Stimulated activated naive CD8-positive, alpha-beta T cell treated with anti-CD3 and anti-CD28 coated beads, Interleukin-15, Interleukin-2, amounts not matched to agents 100 ng/mL and 50 ng/mL, for 24 hours (primary cell): ENCODE results near the gene ANKRD28.
A peak's percentile ranks its signal among the peaks of the same experiment; 100 is the strongest.

Experiments
- H3K27ac Mint-ChIP-seq: one replicate; pipeline ENCODE4 v1.8.0; 2021; ENCODE audit warnings: mild to moderate bottlenecking, mixed read lengths
- H3K27me3 Mint-ChIP-seq: one replicate; pipeline ENCODE4 v1.8.0; 2021; ENCODE audit warnings: mixed read lengths
- H3K36me3 Mint-ChIP-seq: one replicate; pipeline ENCODE4 v1.8.0; 2021; ENCODE audit warnings: low read depth, mixed read lengths
- H3K4me1 Mint-ChIP-seq: one replicate; pipeline ENCODE4 v1.8.0; 2021; ENCODE audit warnings: low read depth, mixed read lengths
- H3K4me3 Mint-ChIP-seq: one replicate; pipeline ENCODE4 v1.8.0; 2021; ENCODE audit warnings: mild to moderate bottlenecking, mixed read lengths
- H3K9me3 Mint-ChIP-seq: one replicate; pipeline ENCODE4 v1.8.0; 2021; ENCODE audit warnings: mixed read lengths

ANKRD28 gene

GRCh38 chr3:15694628-15695027 is 103.2 kb downstream of the ANKRD28 start:
- no peak overlapping the region for H3K4me3 Mint-ChIP-seq

GRCh38 chr3:15693355-15693754 is 104.4 kb downstream of the ANKRD28 start:
- H3K27ac Mint-ChIP-seq: no peak overlapping the region
- H3K4me1 Mint-ChIP-seq: no peaks in the 10 kb centered on the region
- H3K27me3 Mint-ChIP-seq: no peaks in the 10 kb centered on the region
- no peak overlapping the region for H3K4me3 Mint-ChIP-seq
- H3K9me3 Mint-ChIP-seq: no peaks in the 10 kb centered on the region
- peaks cover 66% of the 10 kb centered on the region for H3K36me3 Mint-ChIP-seq

More at GRCh38 chr3:15694628-15695027, 103.2 kb downstream of the ANKRD28 start:
- H3K27me3 Mint-ChIP-seq: no peaks in the 10 kb centered on the region
- peaks cover 74% of the 10 kb centered on the region for H3K36me3 Mint-ChIP-seq
- H3K27ac Mint-ChIP-seq: no peak overlapping the region
- H3K4me1 Mint-ChIP-seq: no peaks in the 10 kb centered on the region
- H3K9me3 Mint-ChIP-seq: no peaks in the 10 kb centered on the region

GRCh38 chr3:15690748-15691147 is 107.0 kb downstream of the ANKRD28 start:
- no peaks in the 10 kb centered on the region for H3K27me3 Mint-ChIP-seq
- H3K27ac Mint-ChIP-seq: no peak overlapping the region
- peaks cover 59% of the 10 kb centered on the region for H3K36me3 Mint-ChIP-seq
- no peaks in the 10 kb centered on the region for H3K9me3 Mint-ChIP-seq
- H3K4me1 Mint-ChIP-seq: no peaks in the 10 kb centered on the region
- H3K4me3 Mint-ChIP-seq: no peak overlapping the region

- Mint-ChIP-seq H3K9me3 (no peaks in the 10 kb centered on the region), H3K4me1 (no peaks in the 10 kb centered on the region), H3K27me3 (no peaks in the 10 kb centered on the region), H3K4me3 (no peak overlapping the region), H3K36me3 (peaks cover 59% of the 10 kb centered on the region), H3K27ac (no peak overlapping the region)
Observed at GRCh38 chr3:15690230-15690629, 107.5 kb downstream of the ANKRD28 start.

DNA sequence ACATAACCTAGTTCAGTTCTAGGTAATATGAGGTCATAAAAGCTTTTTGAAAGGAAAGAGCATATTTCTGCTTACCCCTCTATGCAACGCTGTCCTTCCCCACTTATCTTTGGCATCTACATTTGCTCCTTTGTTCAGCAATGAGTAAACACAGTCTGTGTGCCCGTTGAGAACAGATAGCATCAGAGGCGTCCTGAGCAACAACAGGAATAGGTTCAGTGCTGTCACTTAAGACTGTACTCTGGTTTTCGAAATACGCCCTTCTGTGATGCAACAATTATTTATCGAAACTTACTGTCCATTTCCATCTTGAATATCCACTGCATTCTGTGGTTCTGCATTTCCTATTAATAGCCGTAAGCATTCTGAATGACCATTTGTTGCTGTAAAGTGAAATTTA is 111.9 kb downstream of the ANKRD28 start:
- Mint-ChIP-seq H3K27me3 (no peaks in the 10 kb centered on the region), H3K9me3 (no peaks in the 10 kb centered on the region), H3K4me3 (no peak overlapping the region), H3K4me1 (peaks cover 4% of the 10 kb centered on the region), H3K27ac (no peak overlapping the region), H3K36me3 (peaks cover 51% of the 10 kb centered on the region)

DNA sequence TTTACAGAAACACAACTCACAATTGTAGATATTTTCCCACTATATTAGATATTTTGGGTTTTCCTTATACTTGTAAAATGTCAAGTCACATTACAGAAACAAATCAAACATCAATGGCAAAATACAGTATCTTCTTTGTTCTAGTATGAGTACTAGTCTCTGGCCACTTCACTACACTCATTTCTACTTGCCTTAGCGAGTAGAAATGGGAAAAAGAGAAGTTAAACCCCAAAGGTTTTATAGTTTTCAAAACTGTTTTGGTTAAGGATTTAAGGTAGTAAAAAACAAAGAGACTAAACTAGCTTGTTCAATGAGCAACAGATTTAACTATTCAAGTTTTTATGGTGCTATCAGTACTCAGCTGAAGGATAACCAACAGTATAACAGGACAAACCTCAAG is 114.5 kb downstream of the ANKRD28 start:
- H3K36me3 Mint-ChIP-seq: peaks cover 51% of the 10 kb centered on the region

DNA sequence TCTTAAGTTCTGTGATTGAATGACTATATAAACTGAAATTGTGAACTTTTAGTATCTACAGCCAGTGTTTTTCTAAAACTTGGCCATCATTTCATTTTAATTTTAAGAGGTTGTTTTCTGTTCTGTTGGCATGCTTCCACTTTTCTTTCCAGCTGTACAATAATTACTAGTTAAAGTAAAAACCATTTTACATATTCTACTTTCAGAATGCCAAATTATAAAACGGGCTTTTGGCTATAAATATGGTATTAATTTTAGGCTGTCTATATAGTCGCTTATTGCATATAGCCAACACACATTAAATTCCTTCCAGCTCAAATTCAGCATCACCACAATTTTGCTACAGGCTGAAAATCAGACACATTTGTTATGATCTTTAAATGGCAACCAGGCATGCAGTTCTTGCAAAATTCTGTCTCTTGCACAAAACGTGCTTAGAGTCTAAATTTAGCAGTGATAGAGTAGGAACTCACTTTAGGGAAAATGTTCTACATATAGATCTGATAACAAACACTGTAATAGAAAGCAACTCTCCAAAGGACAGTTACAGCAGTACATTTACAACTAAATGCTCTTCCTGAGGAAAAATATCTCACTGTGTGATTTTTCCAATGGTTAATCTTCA is 115.1 kb downstream of the ANKRD28 start:
- H3K4me1 Mint-ChIP-seq: peaks cover 4% of the 10 kb centered on the region
- no peak overlapping the region for H3K4me3 Mint-ChIP-seq
- H3K36me3 Mint-ChIP-seq: peaks cover 55% of the 10 kb centered on the region
- no peaks in the 10 kb centered on the region for H3K9me3 Mint-ChIP-seq
- H3K27ac Mint-ChIP-seq: peak overlapping the region; percentile 5
- no peaks in the 10 kb centered on the region for H3K27me3 Mint-ChIP-seq

More for the DNA sequence above, 114.5 kb downstream of the ANKRD28 start:
- Mint-ChIP-seq H3K27ac (no peak overlapping the region), H3K4me1 (peaks cover 4% of the 10 kb centered on the region), H3K9me3 (no peaks in the 10 kb centered on the region), H3K27me3 (no peaks in the 10 kb centered on the region), H3K4me3 (no peak overlapping the region)

DNA sequence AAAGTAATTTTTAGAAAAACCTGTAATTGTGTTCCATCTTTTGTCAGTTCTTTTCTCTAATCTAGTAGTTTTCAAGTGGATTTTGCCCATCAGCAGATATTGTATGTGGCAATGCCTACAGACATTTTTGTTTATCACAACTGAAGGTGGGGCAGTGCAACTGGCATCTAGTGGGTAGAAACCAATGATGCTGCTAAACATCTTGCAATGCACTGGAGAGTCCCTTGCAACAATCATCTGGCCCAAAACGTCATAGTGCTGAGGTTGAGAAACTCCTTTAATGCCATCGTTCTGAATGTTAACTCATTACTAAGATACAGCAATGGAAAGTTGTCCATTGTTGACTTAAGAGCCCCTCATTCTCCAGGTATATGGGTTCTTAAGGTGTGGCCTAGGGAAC is 116.1 kb downstream of the ANKRD28 start:
- Mint-ChIP-seq H3K4me1 (peaks cover 4% of the 10 kb centered on the region), H3K27me3 (no peaks in the 10 kb centered on the region), H3K36me3 (peaks cover 64% of the 10 kb centered on the region), H3K9me3 (no peaks in the 10 kb centered on the region), H3K4me3 (no peak overlapping the region), H3K27ac (no peak overlapping the region)

GRCh38 chr3:15679306-15679705 is 118.5 kb downstream of the ANKRD28 start:
- Mint-ChIP-seq H3K4me3 (no peak overlapping the region), H3K27me3 (no peaks in the 10 kb centered on the region), H3K4me1 (peaks cover 4% of the 10 kb centered on the region), H3K9me3 (no peaks in the 10 kb centered on the region), H3K27ac (no peak overlapping the region), H3K36me3 (peaks cover 44% of the 10 kb centered on the region)

DNA sequence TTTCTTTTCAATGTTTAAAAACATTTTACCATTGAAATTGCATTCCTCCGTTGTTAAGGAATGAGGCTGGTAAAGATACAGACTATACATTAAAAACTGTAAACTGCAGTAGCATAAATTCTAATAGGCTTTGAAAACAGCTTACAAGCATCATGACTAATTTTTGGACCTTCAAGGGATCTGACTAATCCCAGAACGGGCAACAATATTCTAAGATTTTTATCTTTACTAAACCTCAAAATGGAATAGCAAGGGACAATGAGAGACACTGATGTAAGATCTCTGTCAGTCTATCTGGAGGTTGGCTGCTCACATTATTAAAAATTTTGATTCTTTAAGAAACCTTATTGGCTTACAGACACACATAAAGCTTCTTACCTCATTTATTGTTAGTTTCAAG is 121.5 kb downstream of the ANKRD28 start:
- Mint-ChIP-seq H3K27me3 (no peaks in the 10 kb centered on the region), H3K36me3 (peaks cover 22% of the 10 kb centered on the region), H3K4me3 (no peak overlapping the region), H3K9me3 (no peaks in the 10 kb centered on the region), H3K27ac (no peak overlapping the region), H3K4me1 (no peaks in the 10 kb centered on the region)

DNA sequence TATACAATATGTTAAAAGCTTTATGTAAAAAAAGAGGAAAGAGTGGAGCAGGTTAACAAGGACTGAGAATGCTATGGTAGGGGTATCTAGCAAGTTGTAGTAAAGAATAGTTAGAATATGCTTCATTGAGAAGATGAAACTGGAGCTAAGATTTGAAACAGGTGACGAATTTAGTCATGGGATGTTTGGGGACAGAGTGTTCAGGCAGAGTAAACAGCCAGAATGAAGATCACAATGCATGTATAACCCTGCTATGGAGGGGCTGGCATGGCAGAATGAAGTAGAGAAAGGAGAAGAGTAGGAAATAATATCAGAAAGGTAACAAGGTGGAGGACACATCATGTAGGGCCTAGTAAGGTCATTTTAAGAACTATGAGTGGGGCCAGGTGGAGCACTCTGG is 124.2 kb downstream of the ANKRD28 start:
- H3K27ac Mint-ChIP-seq: no peak overlapping the region
- peaks cover 38% of the 10 kb centered on the region for H3K36me3 Mint-ChIP-seq
- no peak overlapping the region for H3K4me3 Mint-ChIP-seq
- H3K9me3 Mint-ChIP-seq: no peaks in the 10 kb centered on the region
- no peaks in the 10 kb centered on the region for H3K27me3 Mint-ChIP-seq
- peaks cover 4% of the 10 kb centered on the region for H3K4me1 Mint-ChIP-seq

DNA sequence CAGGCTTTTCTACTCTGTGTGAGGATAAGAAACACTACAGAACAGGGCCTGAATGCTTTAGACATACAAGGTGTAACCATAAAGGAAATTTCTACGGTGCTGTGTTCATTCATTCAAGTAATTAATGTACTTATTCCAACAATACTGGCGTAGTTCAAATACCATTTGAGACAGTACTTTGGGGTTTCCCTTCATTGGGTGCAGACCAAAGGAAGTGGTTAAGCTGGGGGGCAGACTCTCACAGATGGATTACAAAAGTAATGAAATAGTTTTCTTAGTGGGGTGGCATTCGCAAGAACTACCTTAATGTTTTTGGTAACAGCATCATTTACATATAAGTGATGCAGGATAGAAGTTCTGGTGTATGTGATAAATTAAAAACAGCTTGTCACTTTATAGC is 130.3 kb downstream of the ANKRD28 start:
- Mint-ChIP-seq H3K4me3 (no peak overlapping the region), H3K9me3 (peaks cover 4% of the 10 kb centered on the region), H3K27me3 (no peaks in the 10 kb centered on the region), H3K4me1 (peaks cover 26% of the 10 kb centered on the region), H3K27ac (peak overlapping the region; percentile 42), H3K36me3 (peaks cover 44% of the 10 kb centered on the region)

DNA sequence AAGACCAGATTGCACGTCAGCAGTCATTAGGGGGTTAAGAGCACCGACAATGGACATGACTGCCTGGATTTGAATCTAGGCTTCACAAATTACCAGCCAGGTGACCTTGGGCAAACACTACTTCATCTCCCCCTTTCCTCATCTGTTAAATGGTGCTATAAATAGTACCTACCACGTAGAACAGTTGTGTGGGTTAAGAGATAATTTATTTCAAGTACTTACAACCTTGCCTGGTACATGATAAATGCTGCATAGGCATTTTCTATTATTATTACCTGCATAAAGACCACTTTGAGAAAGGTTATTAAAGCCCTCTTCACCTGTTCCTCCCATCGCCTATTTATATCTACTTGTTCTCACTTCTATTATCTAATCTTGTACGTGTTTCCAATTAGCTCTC is 131.5 kb downstream of the ANKRD28 start:
- Mint-ChIP-seq H3K27ac (no peak overlapping the region), H3K36me3 (peaks cover 47% of the 10 kb centered on the region), H3K27me3 (peaks cover 4% of the 10 kb centered on the region), H3K9me3 (peaks cover 4% of the 10 kb centered on the region), H3K4me1 (peaks cover 26% of the 10 kb centered on the region), H3K4me3 (no peak overlapping the region)

GRCh38 chr3:15665510-15666150 is 132.1 kb downstream of the ANKRD28 start:
- H3K27ac Mint-ChIP-seq: no peak overlapping the region
- H3K36me3 Mint-ChIP-seq: peaks cover 42% of the 10 kb centered on the region
- peaks cover 5% of the 10 kb centered on the region for H3K27me3 Mint-ChIP-seq
- H3K4me3 Mint-ChIP-seq: no peak overlapping the region
- peaks cover 26% of the 10 kb centered on the region for H3K4me1 Mint-ChIP-seq
- H3K9me3 Mint-ChIP-seq: peaks cover 6% of the 10 kb centered on the region

GRCh38 chr3:15664144-15664543 is 133.6 kb downstream of the ANKRD28 start:
- H3K36me3 Mint-ChIP-seq: peaks cover 31% of the 10 kb centered on the region
- peaks cover 37% of the 10 kb centered on the region for H3K4me1 Mint-ChIP-seq
- H3K27ac Mint-ChIP-seq: no peak overlapping the region
- H3K27me3 Mint-ChIP-seq: peaks cover 5% of the 10 kb centered on the region
- H3K9me3 Mint-ChIP-seq: peaks cover 7% of the 10 kb centered on the region
- H3K4me3 Mint-ChIP-seq: no peak overlapping the region
